ENCODE results near the gene PLPP4.

The PLPP4 gene

GRCh38 chr10:120578890-120579289, 121.9 kb downstream of the PLPP4 start:
- DNase-seq (ENCODE audit: low spot score), result no peak

- DNase-seq (ENCODE audit: low spot score), result no peak
Measured at GRCh38 chr10:120580918-120581895, 124.2 kb downstream of the PLPP4 start.

- no peak for DNase-seq (ENCODE audit: low spot score)
Measured at GRCh38 chr10:120582753-120583152, 125.7 kb downstream of the PLPP4 start.

- no peak for DNase-seq (ENCODE audit: low spot score)
Measured at GRCh38 chr10:120583424-120584108, 126.5 kb downstream of the PLPP4 start.

GRCh38 chr10:120584786-120585185, 127.8 kb downstream of the PLPP4 start:
- no peak for DNase-seq (ENCODE audit: low spot score)

GRCh38 chr10:120586471-120586872, 129.4 kb downstream of the PLPP4 start:
- peak; percentile 27 for DNase-seq (ENCODE audit: low spot score)

GRCh38 chr10:120587061-120587460, 130.0 kb downstream of the PLPP4 start:
- DNase-seq (ENCODE audit: low spot score), result no peak

GRCh38 chr10:120588311-120588710, 131.3 kb downstream of the PLPP4 start:
- DNase-seq (ENCODE audit: low spot score), result no peak

- DNase-seq (ENCODE audit: low spot score), result no peak
Measured at GRCh38 chr10:120593693-120594092, 136.7 kb downstream of the PLPP4 start.

GRCh38 chr10:120597902-120598301, 140.9 kb downstream of the PLPP4 start:
- no peak for DNase-seq (ENCODE audit: low spot score)

GRCh38 chr10:120598386-120598785, 141.4 kb downstream of the PLPP4 start:
- DNase-seq (ENCODE audit: low spot score), result no peak

- no peak for DNase-seq (ENCODE audit: low spot score)
Measured at GRCh38 chr10:120599200-120599724, 142.2 kb downstream of the PLPP4 start.

- no peak for DNase-seq (ENCODE audit: low spot score)
Measured at GRCh38 chr10:120600871-120601649, 144.0 kb downstream of the PLPP4 start.

GRCh38 chr10:120601999-120602398, 145.0 kb downstream of the PLPP4 start:
- no peak for DNase-seq (ENCODE audit: low spot score)

- no peak for DNase-seq (ENCODE audit: low spot score)
Measured at GRCh38 chr10:120605410-120605809, 148.4 kb downstream of the PLPP4 start.

GRCh38 chr10:120606051-120606764, 149.2 kb downstream of the PLPP4 start:
- no peak for DNase-seq (ENCODE audit: low spot score)

- DNase-seq (ENCODE audit: low spot score), result peak; percentile 59
Measured at GRCh38 chr10:120607016-120607709, 150.1 kb downstream of the PLPP4 start.

- no peak for DNase-seq (ENCODE audit: low spot score)
Measured at GRCh38 chr10:120607710-120608703, 151.0 kb downstream of the PLPP4 start.

- DNase-seq (ENCODE audit: low spot score), result no peak
Measured at GRCh38 chr10:120609006-120609405, 152.0 kb downstream of the PLPP4 start.

GRCh38 chr10:120610791-120611190, 153.8 kb downstream of the PLPP4 start:
- no peak for DNase-seq (ENCODE audit: low spot score)

Data from hepatic stellate cell (primary cell).